Activated T-helper 2 cell treated with anti-CD3 and anti-CD28 coated beads, Interferon-gamma antibody, Interleukin-2, Interleukin-4, amounts not matched to agents 10 μg/mL and 5 μg/mL and 100 μg/mL, durations not matched to agents 14 hours and 24 hours and 36 hours (primary cell): ENCODE data around the gene MYPN. TPM values are rescaled to one million over a fixed set of nuclear protein-coding genes. Genes with fewer than 3 reads are reported as not detected.

Experiments used
- DNase-seq: peaks from one replicate; pipeline ENCODE4 v3.0.0; 2021; ENCODE audit warnings: low spot score
- H3K27ac Mint-ChIP-seq: one replicate; pipeline ENCODE4 v1.8.0; 2021; ENCODE audit warnings: mixed read lengths
- H3K27me3 Mint-ChIP-seq: one replicate; pipeline ENCODE4 v1.8.0; 2021; ENCODE audit warnings: low read depth, mixed read lengths
- H3K36me3 Mint-ChIP-seq: one replicate; pipeline ENCODE4 v1.8.0; 2021; ENCODE audit warnings: low read depth, mixed read lengths
- H3K4me1 Mint-ChIP-seq: one replicate; pipeline ENCODE4 v1.8.0; 2021; ENCODE audit warnings: low read depth, mixed read lengths
- H3K4me3 Mint-ChIP-seq: one replicate; pipeline ENCODE4 v1.8.0; 2021; ENCODE audit warnings: low read depth, mild to moderate bottlenecking, moderate library complexity, mixed read lengths
- H3K9me3 Mint-ChIP-seq: one replicate; pipeline ENCODE4 v1.8.0; 2021; ENCODE audit warnings: mixed read lengths
- intact Hi-C: fragments of 100-400 bp; cut with micrococcal nuclease; formaldehyde crosslinking; loops from one replicate; pipeline ENCODE4 v1.15.1; 2023
- total RNA-seq: library from RNA; stranded (reverse); gene quantifications from 2 replicates; pipeline ENCODE4 v1.2.3, GENCODE V29; 2022

MYPN gene
- total RNA-seq, 1 donor from 2014 or later: not detected

DNA sequence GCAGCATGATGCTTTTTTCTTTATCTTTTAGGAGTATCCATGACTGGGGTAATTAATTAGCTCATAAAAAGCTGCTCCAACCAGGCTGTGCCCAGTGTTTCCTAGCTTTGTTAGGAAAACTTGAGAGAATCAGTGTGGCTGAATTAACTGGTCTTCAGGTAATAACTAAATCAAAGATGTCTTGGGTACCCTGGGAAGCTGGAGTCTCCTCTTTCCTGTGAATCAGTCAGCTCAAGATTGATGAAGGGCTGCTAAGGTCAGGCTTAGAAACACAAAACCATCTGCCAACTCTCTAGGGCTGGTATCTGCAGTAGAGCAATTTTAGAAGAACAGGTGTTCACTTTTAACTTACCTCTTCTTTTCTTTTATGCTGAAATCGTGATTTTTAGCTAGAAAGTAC lies 144.1 kb downstream of the MYPN start:
- no peaks in the 10 kb centered on the region for H3K36me3 Mint-ChIP-seq
- peaks cover 3% of the 10 kb centered on the region for H3K4me1 Mint-ChIP-seq
- no peaks in the 10 kb centered on the region for H3K9me3 Mint-ChIP-seq
- no peak overlapping the region for H3K4me3 Mint-ChIP-seq
- H3K27me3 Mint-ChIP-seq: peaks cover 13% of the 10 kb centered on the region
- no peak overlapping the region for H3K27ac Mint-ChIP-seq
- intact Hi-C loops: no loop called here
- no peak for DNase-seq

DNA sequence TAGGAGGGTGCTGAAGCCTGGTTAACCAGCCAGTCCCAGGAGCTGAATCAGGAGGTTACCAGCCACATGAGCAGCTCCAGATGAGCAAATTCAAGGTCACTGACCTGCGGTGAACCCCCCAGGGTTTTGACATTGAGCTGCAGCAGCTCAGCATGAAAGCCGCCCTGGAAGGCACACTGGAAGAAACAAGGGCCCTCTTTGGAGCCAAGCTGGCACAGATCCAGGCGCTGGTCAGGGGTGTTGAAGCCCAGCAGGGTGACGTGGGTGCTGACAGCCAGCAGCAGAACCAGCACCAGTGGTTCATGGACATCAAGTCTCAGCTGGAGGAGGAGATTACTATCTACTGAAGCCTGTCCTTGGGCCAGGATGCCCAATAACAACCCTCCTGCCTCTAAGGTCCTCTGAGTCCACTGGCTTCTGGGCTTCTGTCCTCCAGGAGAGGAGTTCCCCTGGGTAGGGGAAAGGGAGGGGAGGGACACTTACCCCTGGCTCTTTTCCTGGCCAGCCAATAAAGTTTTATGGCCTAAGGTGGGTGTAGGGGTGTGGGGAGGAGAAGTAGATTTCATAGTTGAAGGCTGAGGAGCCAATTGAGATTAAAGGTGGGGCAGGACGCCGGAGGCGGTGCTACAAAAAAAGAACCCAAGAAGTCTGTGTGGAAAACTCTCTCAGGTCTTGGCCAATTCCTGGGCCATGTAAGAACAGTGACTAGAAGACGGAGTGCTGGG lies 152.0 kb downstream of the MYPN start:
- intact Hi-C loops: no loop called here
- Mint-ChIP-seq H3K36me3 (no peaks in the 10 kb centered on the region), H3K27ac (no peak overlapping the region), H3K27me3 (peaks cover 15% of the 10 kb centered on the region), H3K4me3 (no peak overlapping the region), H3K9me3 (no peaks in the 10 kb centered on the region), H3K4me1 (no peaks in the 10 kb centered on the region)
- DNase-seq: no peak

Other genes starting within 250 kb of the MYPN start
- 25.3 and 25.6 TPM in 2 replicates for gene SIRT1, start 224.8 kb upstream of the MYPN start, total RNA-seq
- gene HERC4, start 34.2 kb upstream of the MYPN start, total RNA-seq: 48.9 and 55.7 TPM in 2 replicates
- not detected in 2 replicates for gene ATOH7, start 122.6 kb downstream of the MYPN start, total RNA-seq
- 172 and 183 TPM in 2 replicates for gene HNRNPH3, start 222.6 kb downstream of the MYPN start, total RNA-seq
- 1.3 TPM in 2 replicates for gene PBLD, start 223.4 kb downstream of the MYPN start, total RNA-seq